AG08396 (cell line): ENCODE data around the gene TRIM3.

ENCODE experiments used
- DNase-seq: peaks from one replicate; pipeline ENCODE4 v3.0.0; 2012; ENCODE audit warnings: low spot score, mixed read lengths

The TRIM3 gene

GRCh38 chr11:6480299-6480914 lies 6.7 kb upstream of the TRIM3 start:
- no peak for DNase-seq

GRCh38 chr11:6476571-6476970 lies 2.8 kb upstream of the TRIM3 start:
- DNase-seq: no peak

- no peak for DNase-seq
Observed at GRCh38 chr11:6475936-6476335, 2.2 kb upstream of the TRIM3 start.

- DNase-seq: no peak
Observed at GRCh38 chr11:6474806-6475500, 1.2 kb upstream of the TRIM3 start.

GRCh38 chr11:6474413-6474792 lies 662 bp upstream of the TRIM3 start:
- no peak for DNase-seq

GRCh38 chr11:6472934-6473333 lies 807 bp downstream of the TRIM3 start:
- DNase-seq: no peak

- no peak for DNase-seq
Observed at GRCh38 chr11:6469599-6469998, 4.1 kb downstream of the TRIM3 start.

- peak; percentile 82 for DNase-seq
Observed at GRCh38 chr11:6468712-6469495, 4.8 kb downstream of the TRIM3 start.

GRCh38 chr11:6459099-6459450 lies 14.7 kb downstream of the TRIM3 start:
- DNase-seq: no peak

GRCh38 chr11:6458352-6459098 lies 15.2 kb downstream of the TRIM3 start:
- no peak for DNase-seq

GRCh38 chr11:6457581-6458320 lies 16.0 kb downstream of the TRIM3 start:
- DNase-seq: no peak

- no peak for DNase-seq
Observed at GRCh38 chr11:6456361-6457073, 17.2 kb downstream of the TRIM3 start.

GRCh38 chr11:6455070-6455469 lies 18.7 kb downstream of the TRIM3 start:
- DNase-seq: no peak

- DNase-seq: no peak
Observed at GRCh38 chr11:6453152-6453551, 20.6 kb downstream of the TRIM3 start.

GRCh38 chr11:6452219-6452618 lies 21.5 kb downstream of the TRIM3 start:
- DNase-seq: no peak

- DNase-seq: no peak
Observed at GRCh38 chr11:6448574-6448973, 25.2 kb downstream of the TRIM3 start.

GRCh38 chr11:6443269-6444003 lies 30.3 kb downstream of the TRIM3 start:
- DNase-seq: peak; percentile 79

- DNase-seq: no peak
Observed at GRCh38 chr11:6442441-6442840, 31.3 kb downstream of the TRIM3 start.

- no peak for DNase-seq
Observed at GRCh38 chr11:6440906-6441358, 32.8 kb downstream of the TRIM3 start, which contains the start of gene HPX. HPX (minus strand) TSS chr11:6440987; CDS start chr11:6440963, 24 bp downstream.

- DNase-seq: peak; percentile 70
Observed at GRCh38 chr11:6438979-6439571, 34.7 kb downstream of the TRIM3 start.
